Peyer's patch (tissue), 4 donors: ENCODE measurements around the gene ELMO1.

Experiments
- CTCF ChIP-seq, 6 experiments: fragments of 450-650 bp in 4 of 6; fragments of 200-600 bp in 2 of 6; sonication (generic) in 1 of 6; IDR thresholded peaks; one replicate each; pipeline ENCODE4 v1.5.1; 2017 to 2019; ENCODE audit warnings: antibody characterized with exemption in 6 of 6, mild to moderate bottlenecking in 3 of 6, moderate library complexity in 1 of 6
- POLR2A ChIP-seq, 2 donors: fragments of 450-650 bp; IDR thresholded peaks; one replicate each; pipeline ENCODE4 v1.5.1; 2017; ENCODE audit warnings: antibody characterized with exemption in 2 of 2, mild to moderate bottlenecking in 2 of 2, moderate library complexity in 2 of 2

DNA sequence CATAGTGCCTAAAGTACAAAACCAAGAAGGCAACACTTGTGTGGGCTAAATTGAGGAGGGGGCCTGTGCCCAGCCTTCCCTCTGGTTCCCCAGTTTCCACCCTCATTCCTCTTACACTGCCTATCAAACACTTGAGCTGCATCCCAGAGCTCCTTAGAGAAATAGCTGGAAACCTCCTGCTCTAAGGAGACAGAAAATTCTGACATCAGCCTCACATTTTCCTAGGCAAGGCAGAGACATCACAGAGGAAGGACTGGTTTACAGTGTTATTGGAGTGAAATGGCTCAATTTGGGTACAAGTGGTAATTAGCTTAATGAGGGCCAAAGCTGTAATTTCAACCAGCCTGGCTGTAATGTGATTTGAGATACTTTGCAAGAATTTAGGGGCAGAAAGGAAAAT is 532.0 kb downstream of the ELMO1 start:
- TF ChIP-seq CTCF (IDR thresholded peaks at IDR 0.05): no peak
- TF ChIP-seq POLR2A (IDR thresholded peaks at IDR 0.05): no peak
